Measurements from ENCODE around the gene TAS2R20.

The TAS2R20 gene

DNA sequence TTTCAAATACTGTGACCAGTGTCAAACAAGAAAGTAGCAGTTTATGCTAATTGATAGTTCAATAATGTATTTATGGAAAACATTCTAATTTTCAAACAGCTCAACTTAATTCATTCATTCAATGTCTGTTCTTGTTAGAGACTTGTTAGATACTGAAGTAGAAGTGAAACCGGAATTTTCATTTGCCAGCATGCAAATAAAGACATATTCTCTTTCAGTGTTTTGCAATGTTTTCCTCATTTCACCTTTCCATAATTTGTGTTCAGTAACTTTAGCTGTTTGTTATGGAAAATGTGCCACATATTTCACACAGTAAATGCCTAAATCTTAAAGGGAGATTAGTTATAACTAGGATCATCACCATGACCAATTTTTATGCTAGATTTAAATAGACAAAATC lies 32.6 kb downstream of the TAS2R20 start:
- Histone ChIP-seq H4K20me1 (ENCODE audit: insufficient read depth) (no peaks in the 10 kb centered on the region), H3K9ac (no peak overlapping the region), H3K4me1 (ENCODE audit: low read depth, poor library complexity, severe bottlenecking) (no peaks in the 10 kb centered on the region), H3K36me3 (ENCODE audit: insufficient read depth) (no peaks in the 10 kb centered on the region), H2AFZ (ENCODE audit: low read depth) (no peak overlapping the region), H3K27me3 (ENCODE audit: insufficient read depth, low read depth) (no peaks in the 10 kb centered on the region), H3K27ac (no peak overlapping the region), H3K4me2 (no peak overlapping the region), H3K4me3 (IDR thresholded peaks at IDR 0.05; ENCODE audit: insufficient read depth, low read depth, low read length) (no peak overlapping the region), H3K79me2 (ENCODE audit: insufficient read depth, low read depth) (no peaks in the 10 kb centered on the region)
- TF ChIP-seq, protein P1, sequence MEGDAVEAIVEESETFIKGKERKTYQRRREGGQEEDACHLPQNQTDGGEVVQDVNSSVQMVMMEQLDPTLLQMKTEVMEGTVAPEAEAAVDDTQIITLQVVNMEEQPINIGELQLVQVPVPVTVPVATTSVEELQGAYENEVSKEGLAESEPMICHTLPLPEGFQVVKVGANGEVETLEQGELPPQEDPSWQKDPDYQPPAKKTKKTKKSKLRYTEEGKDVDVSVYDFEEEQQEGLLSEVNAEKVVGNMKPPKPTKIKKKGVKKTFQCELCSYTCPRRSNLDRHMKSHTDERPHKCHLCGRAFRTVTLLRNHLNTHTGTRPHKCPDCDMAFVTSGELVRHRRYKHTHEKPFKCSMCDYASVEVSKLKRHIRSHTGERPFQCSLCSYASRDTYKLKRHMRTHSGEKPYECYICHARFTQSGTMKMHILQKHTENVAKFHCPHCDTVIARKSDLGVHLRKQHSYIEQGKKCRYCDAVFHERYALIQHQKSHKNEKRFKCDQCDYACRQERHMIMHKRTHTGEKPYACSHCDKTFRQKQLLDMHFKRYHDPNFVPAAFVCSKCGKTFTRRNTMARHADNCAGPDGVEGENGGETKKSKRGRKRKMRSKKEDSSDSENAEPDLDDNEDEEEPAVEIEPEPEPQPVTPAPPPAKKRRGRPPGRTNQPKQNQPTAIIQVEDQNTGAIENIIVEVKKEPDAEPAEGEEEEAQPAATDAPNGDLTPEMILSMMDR (conservative IDR thresholded peaks at IDR 0.05; ENCODE audit: low read depth, low read length), result no peak

DNA sequence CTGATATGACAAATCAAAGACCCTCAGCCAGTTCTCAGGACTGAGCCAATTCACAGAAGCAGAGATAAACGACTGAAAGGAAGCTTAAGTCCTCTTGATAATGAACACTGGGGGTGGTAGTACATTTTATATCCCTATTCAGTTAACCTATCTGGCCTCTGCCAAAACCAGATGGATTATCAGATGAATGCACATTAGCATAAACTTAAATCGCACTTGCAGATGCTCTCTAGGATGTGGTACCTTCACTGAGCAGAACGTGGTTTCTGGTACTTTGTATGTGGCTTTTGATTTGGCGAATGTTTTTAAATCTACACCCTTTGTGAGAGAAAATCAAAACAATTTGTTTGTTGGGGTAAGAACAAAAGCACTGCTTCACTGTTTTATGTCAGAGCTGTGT lies 37.9 kb downstream of the TAS2R20 start:
- Histone ChIP-seq H3K79me2 (ENCODE audit: insufficient read depth, low read depth) (no peaks in the 10 kb centered on the region), H3K27me3 (ENCODE audit: insufficient read depth, low read depth) (no peaks in the 10 kb centered on the region), H3K4me1 (ENCODE audit: low read depth, poor library complexity, severe bottlenecking) (peaks cover 6% of the 10 kb centered on the region), H3K36me3 (ENCODE audit: insufficient read depth) (no peaks in the 10 kb centered on the region), H2AFZ (ENCODE audit: low read depth) (no peak overlapping the region), H3K9ac (no peak overlapping the region), H4K20me1 (ENCODE audit: insufficient read depth) (no peaks in the 10 kb centered on the region), H3K27ac (no peak overlapping the region), H3K4me3 (IDR thresholded peaks at IDR 0.05; ENCODE audit: insufficient read depth, low read depth, low read length) (no peak overlapping the region), H3K4me2 (no peak overlapping the region)
- TF ChIP-seq, protein P1 (conservative IDR thresholded peaks at IDR 0.05; ENCODE audit: low read depth, low read length), result no peak

GRCh38 chr12:10959804-10960203 lies 38.3 kb downstream of the TAS2R20 start:
- H3K4me3 ChIP-seq (IDR thresholded peaks at IDR 0.05; ENCODE audit: insufficient read depth, low read depth, low read length), result no peak overlapping the region
- H3K27ac ChIP-seq, result no peak overlapping the region
- H3K27me3 ChIP-seq (ENCODE audit: insufficient read depth, low read depth), result no peaks in the 10 kb centered on the region
- no peaks in the 10 kb centered on the region for H3K79me2 ChIP-seq (ENCODE audit: insufficient read depth, low read depth)
- TF ChIP-seq, protein P1 (conservative IDR thresholded peaks at IDR 0.05; ENCODE audit: low read depth, low read length), result no peak
- peaks cover 6% of the 10 kb centered on the region for H3K4me1 ChIP-seq (ENCODE audit: low read depth, poor library complexity, severe bottlenecking)
- H2AFZ ChIP-seq (ENCODE audit: low read depth), result no peak overlapping the region
- H3K4me2 ChIP-seq, result no peak overlapping the region
- no peaks in the 10 kb centered on the region for H4K20me1 ChIP-seq (ENCODE audit: insufficient read depth)
- no peaks in the 10 kb centered on the region for H3K36me3 ChIP-seq (ENCODE audit: insufficient read depth)
- H3K9ac ChIP-seq, result no peak overlapping the region

DNA sequence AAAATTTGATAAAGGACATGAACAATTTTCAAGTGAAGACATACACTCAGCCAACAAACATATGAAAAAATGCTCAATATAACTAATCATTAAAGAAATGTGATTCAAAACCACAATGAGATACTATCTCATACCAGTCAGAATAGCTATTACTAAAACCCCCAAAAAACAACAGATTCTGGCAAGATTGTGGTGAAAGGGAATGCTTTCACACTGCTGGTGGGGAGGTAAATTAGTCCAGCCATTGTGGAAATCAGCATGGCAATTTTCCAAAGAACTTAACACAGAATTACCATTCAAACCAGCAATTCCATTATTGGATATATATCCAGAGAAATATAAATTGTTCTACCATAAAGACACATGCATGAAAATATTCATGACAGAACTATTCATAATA lies 40.4 kb downstream of the TAS2R20 start:
- no peak overlapping the region for H3K4me3 ChIP-seq (IDR thresholded peaks at IDR 0.05; ENCODE audit: insufficient read depth, low read depth, low read length)
- no peak overlapping the region for H3K4me2 ChIP-seq
- H4K20me1 ChIP-seq (ENCODE audit: insufficient read depth), result no peaks in the 10 kb centered on the region
- no peak overlapping the region for H3K9ac ChIP-seq
- H3K79me2 ChIP-seq (ENCODE audit: insufficient read depth, low read depth), result no peaks in the 10 kb centered on the region
- no peaks in the 10 kb centered on the region for H3K27me3 ChIP-seq (ENCODE audit: insufficient read depth, low read depth)
- TF ChIP-seq, protein P1 (conservative IDR thresholded peaks at IDR 0.05; ENCODE audit: low read depth, low read length), result no peak
- no peak overlapping the region for H2AFZ ChIP-seq (ENCODE audit: low read depth)
- H3K27ac ChIP-seq, result no peak overlapping the region
- no peaks in the 10 kb centered on the region for H3K36me3 ChIP-seq (ENCODE audit: insufficient read depth)
- peaks cover 16% of the 10 kb centered on the region for H3K4me1 ChIP-seq (ENCODE audit: low read depth, poor library complexity, severe bottlenecking)

Measured in KMS-11 (cell line).